Fibroblast of lung (primary cell): ENCODE data around the gene RNF31. TPM values are rescaled to one million over a fixed set of nuclear protein-coding genes. Genes with fewer than 3 reads are reported as not detected.

Experiments
- DNase-seq, 2 donors: peaks; one replicate each; pipeline versions ENCODE4 v3.0.0 to v3.0.0-alpha.2; 2010; ENCODE audit warnings: low read depth in 2 of 2
- H2AFZ ChIP-seq: 2 replicates; pipeline ENCODE4 v1.5.1; 2012; ENCODE audit warnings: low read length, control low read depth, inconsistent platforms
- H3K27ac ChIP-seq: 2 replicates; pipeline ENCODE4 v1.5.1; 2011; ENCODE audit warnings: low read length, control low read depth; ENCODE audit not compliant: insufficient read depth
- H3K27me3 ChIP-seq: 2 replicates; pipeline ENCODE4 v1.5.1; 2011; ENCODE audit warnings: mild to moderate bottlenecking, low read length; ENCODE audit not compliant: control insufficient read depth, insufficient read depth
- H3K36me3 ChIP-seq: 2 replicates; pipeline ENCODE4 v1.5.1; 2011; ENCODE audit warnings: low read length; ENCODE audit not compliant: control insufficient read depth, insufficient read depth
- H3K4me1 ChIP-seq: 2 replicates; pipeline ENCODE4 v1.5.1; 2011; ENCODE audit warnings: low read length; ENCODE audit not compliant: control insufficient read depth, insufficient read depth; ENCODE audit errors: extremely low read depth
- H3K4me2 ChIP-seq: 2 replicates; pipeline ENCODE4 v1.5.1; 2011; ENCODE audit warnings: low read length, control low read depth; ENCODE audit not compliant: insufficient read depth; ENCODE audit errors: extremely low read depth
- H3K4me3 ChIP-seq, 4 experiments: fragments of 200-600 bp in 1 of 4; sonication (generic) in 1 of 4; replicated peaks in 1 of 4; 2 replicates each; pipeline ENCODE4 v1.5.1; 2011 to 2016; ENCODE audit warnings: low read length in 4 of 4, low read depth in 3 of 4, mild to moderate bottlenecking in 3 of 4, control low read depth in 2 of 4, inconsistent platforms in 1 of 4, mixed read lengths in 1 of 4; ENCODE audit not compliant: insufficient read depth in 1 of 4; ENCODE audit errors: control extremely low read depth in 1 of 4
- H3K79me2 ChIP-seq: 2 replicates; pipeline ENCODE4 v1.5.1; 2012; ENCODE audit warnings: mild to moderate bottlenecking, low read length, inconsistent platforms; ENCODE audit not compliant: control insufficient read depth, insufficient read depth
- H3K9ac ChIP-seq: 2 replicates; pipeline ENCODE4 v1.5.1; 2011; ENCODE audit warnings: mild to moderate bottlenecking, low read length, control low read depth; ENCODE audit not compliant: insufficient read depth
- H3K9me3 ChIP-seq: 2 replicates; pipeline ENCODE4 v1.5.1; 2012; ENCODE audit warnings: low read depth, low read length; ENCODE audit not compliant: control insufficient read depth, insufficient read depth
- H4K20me1 ChIP-seq: 2 replicates; pipeline ENCODE4 v1.5.1; 2011; ENCODE audit warnings: low read length; ENCODE audit not compliant: control insufficient read depth, insufficient read depth; ENCODE audit errors: extremely low read depth
- CTCF ChIP-seq, 2 donors: IDR thresholded peaks in 1 of 2; conservative IDR thresholded peaks in 1 of 2; 1 replicate in 1 of 2; 2 replicates in 1 of 2; pipeline ENCODE4 v1.5.1; 2011 to 2012; ENCODE audit warnings: low read length in 2 of 2, control low read depth in 1 of 2, inconsistent platforms in 1 of 2, low read depth in 1 of 2, mild to moderate bottlenecking in 1 of 2
- EZH2 ChIP-seq: IDR thresholded peaks from 2 replicates; pipeline ENCODE4 v1.5.1; 2012; ENCODE audit warnings: low read length, control low read depth, mild to moderate bottlenecking; ENCODE audit errors: missing control alignments
- polyA plus RNA-seq, 2 donors: library from polyadenylated mRNA; depleted of rRNA in 1 of 2; stranded (reverse) in 1 of 2; unstranded in 1 of 2; fragments of >200 nt; gene quantifications; 2 replicates each; pipeline ENCODE4 v1.2.1, GENCODE V29; 2011 to 2012; ENCODE audit warnings: missing spikeins in 1 of 2
- total RNA-seq: library from RNA; depleted of rRNA; stranded (reverse); fragments of >200 nt; gene quantifications from 2 replicates; pipeline ENCODE4 v1.2.1, GENCODE V29; 2014

The RNF31 gene
- total and polyA plus RNA-seq, 2 donors (not counting 1 experiment from before 2014, with no cell fraction given): 9.2 to 25.4 TPM

GRCh38 chr14:24194873-24195185 lies 47.5 kb downstream of the RNF31 start:
- Histone ChIP-seq H3K36me3 (peaks cover 15% of the 10 kb centered on the region), H3K4me2 (peak overlapping the region; percentile 74), H3K9me3 (no peaks in the 10 kb centered on the region), H3K79me2 (peaks cover 29% of the 10 kb centered on the region), H3K4me3 (peak overlapping the region; percentile 73 to 93 (median 81)), H3K4me1 (no peaks in the 10 kb centered on the region), H4K20me1 (no peaks in the 10 kb centered on the region), H2AFZ (no peak overlapping the region), H3K9ac (peak overlapping the region; percentile 99), H3K27me3 (no peaks in the 10 kb centered on the region), H3K27ac (peak overlapping the region; percentile 98)
- TF ChIP-seq CTCF (conservative IDR thresholded peaks at IDR 0.05 in 1 of 2, IDR thresholded peaks at IDR 0.05 in 1 of 2; ENCODE audit: low read depth in 1 of 2, low read length in 2 of 2) (no peak), EZH2 (no peak)
- no peak for DNase-seq

GRCh38 chr14:24195186-24196070 lies 48.1 kb downstream of the RNF31 start, which contains the start of gene TM9SF1:
TSS of gene TM9SF1 (minus strand) at chr14:24195441. CDS start at chr14:24195019, 422 bp downstream.
- Histone ChIP-seq H3K27me3 (no peaks in the 10 kb centered on the region), H2AFZ (peak within 1 kb of the TSS; percentile 80), H3K9me3 (no peaks in the 10 kb centered on the region), H3K36me3 (peaks cover 11% of the 10 kb centered on the region), H3K79me2 (peaks cover 29% of the 10 kb centered on the region), H3K27ac (peak within 1 kb of the TSS; percentile 98), H3K9ac (peak within 1 kb of the TSS; percentile 99), H3K4me2 (peak within 1 kb of the TSS; percentile 81), H3K4me3 (peak within 1 kb of the TSS; percentile 73 to 93 (median 81)), H3K4me1 (no peaks in the 10 kb centered on the region), H4K20me1 (no peaks in the 10 kb centered on the region)
- TF ChIP-seq EZH2 (no peak), CTCF (conservative IDR thresholded peaks at IDR 0.05 in 1 of 2, IDR thresholded peaks at IDR 0.05 in 1 of 2; ENCODE audit: low read depth in 1 of 2, low read length in 2 of 2) (no peak)
- peak; percentile 89 for DNase-seq

- peak overlapping the region; percentile 98 for H3K27ac ChIP-seq
- peak overlapping the region; percentile 99 for H3K9ac ChIP-seq
- peak; percentile 20 to 27 for DNase-seq
- no peaks in the 10 kb centered on the region for H4K20me1 ChIP-seq
- TF ChIP-seq CTCF (conservative IDR thresholded peaks at IDR 0.05 in 1 of 2, IDR thresholded peaks at IDR 0.05 in 1 of 2; ENCODE audit: low read depth in 1 of 2, low read length in 2 of 2): no peak
- H3K4me1 ChIP-seq: no peaks in the 10 kb centered on the region
- peak overlapping the region; percentile 15 for H2AFZ ChIP-seq
- H3K36me3 ChIP-seq: peaks cover 9% of the 10 kb centered on the region
- H3K4me2 ChIP-seq: peak overlapping the region; percentile 81
- H3K9me3 ChIP-seq: no peaks in the 10 kb centered on the region
- peak overlapping the region; percentile 73 to 93 (median 81) for H3K4me3 ChIP-seq
- peaks cover 29% of the 10 kb centered on the region for H3K79me2 ChIP-seq
- H3K27me3 ChIP-seq: no peaks in the 10 kb centered on the region
Measured at GRCh38 chr14:24196071-24197055, 49.1 kb downstream of the RNF31 start.
